GM13977 (cell line): ENCODE results near the gene FOCAD.

ENCODE experiments used
- DNase-seq: peaks from one replicate; pipeline ENCODE4 v3.0.0; 2012; ENCODE audit warnings: low spot score
- CTCF ChIP-seq: IDR thresholded peaks from 2 replicates; pipeline ENCODE4 v1.5.1; 2012; ENCODE audit warnings: mild to moderate bottlenecking, control low read depth; ENCODE audit not compliant: insufficient read depth; ENCODE audit errors: extremely low read depth, missing control alignments
- in situ Hi-C: fragments of 300-500 bp; cut with MboI; formaldehyde crosslinking; loops from one replicate; pipeline ENCODE4 v1.12.0; 2022; ENCODE audit warnings: low sequenced_read_pairs, low pct_unique_long_range_greater_than_20kb, mixed read lengths, inconsistent platforms; ENCODE audit not compliant: unreplicated experiment

Gene FOCAD

GRCh38 chr9:20740929-20741582, 57.0 kb downstream of the FOCAD start:
- no peak for TF ChIP-seq CTCF
- DNase-seq = no peak
- in situ Hi-C loops = no loop called here

GRCh38 chr9:20742833-20743232, 58.8 kb downstream of the FOCAD start:
- in situ Hi-C loops = no loop called here
- no peak for DNase-seq
- no peak for TF ChIP-seq CTCF

GRCh38 chr9:20744036-20744630, 60.1 kb downstream of the FOCAD start:
- TF ChIP-seq CTCF = no peak
- in situ Hi-C loops = no loop called here
- no peak for DNase-seq

- DNase-seq = no peak
- in situ Hi-C loops = no loop called here
- no peak for TF ChIP-seq CTCF
Measured at GRCh38 chr9:20746967-20747366, 62.9 kb downstream of the FOCAD start.

- no peak for TF ChIP-seq CTCF
- in situ Hi-C loops = no loop called here
- no peak for DNase-seq
Measured at GRCh38 chr9:20749496-20750198, 65.6 kb downstream of the FOCAD start.

GRCh38 chr9:20753761-20754160, 69.7 kb downstream of the FOCAD start:
- no peak for DNase-seq
- in situ Hi-C loops = no loop called here
- no peak for TF ChIP-seq CTCF
